ENCODE results near the gene SPOCK2.

The SPOCK2 gene

GRCh38 chr10:72041491-72041890, 46.9 kb downstream of the SPOCK2 start:
- TF ChIP-seq CTCF (IDR thresholded peaks at IDR 0.05; ENCODE audit: low read depth, low read length, missing control alignments), result no peak
- H3K4me3 ChIP-seq (ENCODE audit: low read depth, low read length), result no peak overlapping the region
- in situ Hi-C loops (cut with HindIII; ENCODE audit: low sequenced_read_pairs), result no loop called here
- no peak for DNase-seq (ENCODE audit: low read depth)

GRCh38 chr10:72039377-72039776, 49.0 kb downstream of the SPOCK2 start:
- no peak for TF ChIP-seq CTCF (IDR thresholded peaks at IDR 0.05; ENCODE audit: low read depth, low read length, missing control alignments)
- in situ Hi-C loops (cut with HindIII; ENCODE audit: low sequenced_read_pairs), result no loop called here
- DNase-seq (ENCODE audit: low read depth), result no peak
- no peak overlapping the region for H3K4me3 ChIP-seq (ENCODE audit: low read depth, low read length)

- no peak overlapping the region for H3K4me3 ChIP-seq (ENCODE audit: low read depth, low read length)
- DNase-seq (ENCODE audit: low read depth), result no peak
- TF ChIP-seq CTCF (IDR thresholded peaks at IDR 0.05; ENCODE audit: low read depth, low read length, missing control alignments), result no peak
- in situ Hi-C loops (cut with HindIII; ENCODE audit: low sequenced_read_pairs), result no loop called here
These were observed 49.8 kb downstream of the SPOCK2 start for GRCh38 chr10:72038458-72039001.

GRCh38 chr10:72037811-72038210, 50.5 kb downstream of the SPOCK2 start:
- TF ChIP-seq CTCF (IDR thresholded peaks at IDR 0.05; ENCODE audit: low read depth, low read length, missing control alignments), result no peak
- no peak overlapping the region for H3K4me3 ChIP-seq (ENCODE audit: low read depth, low read length)
- DNase-seq (ENCODE audit: low read depth), result no peak
- in situ Hi-C loops (cut with HindIII; ENCODE audit: low sequenced_read_pairs), result no loop called here

- TF ChIP-seq CTCF (IDR thresholded peaks at IDR 0.05; ENCODE audit: low read depth, low read length, missing control alignments), result no peak
- no peak overlapping the region for H3K4me3 ChIP-seq (ENCODE audit: low read depth, low read length)
- in situ Hi-C loops (cut with HindIII; ENCODE audit: low sequenced_read_pairs), result no loop called here
- no peak for DNase-seq (ENCODE audit: low read depth)
These were observed 51.1 kb downstream of the SPOCK2 start for GRCh38 chr10:72037266-72037665.

- H3K4me3 ChIP-seq (ENCODE audit: low read depth, low read length), result no peak overlapping the region
- TF ChIP-seq CTCF (IDR thresholded peaks at IDR 0.05; ENCODE audit: low read depth, low read length, missing control alignments), result no peak
- in situ Hi-C loops (cut with HindIII; ENCODE audit: low sequenced_read_pairs), result no loop called here
- no peak for DNase-seq (ENCODE audit: low read depth)
These were observed 53.0 kb downstream of the SPOCK2 start for GRCh38 chr10:72035252-72035887.
